ENCODE measurements around the gene DNAH10. TPM values are rescaled to one million over a fixed set of nuclear protein-coding genes. Genes with fewer than 3 reads are reported as not detected.

The DNAH10 gene
- total RNA-seq, 1 donor from 2014 or later, result 22.4 TPM

Small RNAs within 50 kb of the gene (small RNA-seq; reads per million reads assigned to genes)
- gene AC068790.4 (not detected), gene AC068790.6 (not detected)

Other genes with a start within 250 kb of the DNAH10 start
- gene RILPL1, start 228.6 kb upstream of the DNAH10 start, total RNA-seq, result 3.7 TPM
- 296 TPM for gene TMED2, start 177.7 kb upstream of the DNAH10 start, total RNA-seq
- 17.9 TPM for gene DDX55, start 160.2 kb upstream of the DNAH10 start, total RNA-seq
- gene EIF2B1, start 128.6 kb upstream of the DNAH10 start, total RNA-seq, result 28.1 TPM
- gene GTF2H3, start 128.5 kb upstream of the DNAH10 start, total RNA-seq, result 29.3 TPM
- 46.5 TPM for gene TCTN2, start 91.2 kb upstream of the DNAH10 start, total RNA-seq
- gene ATP6V0A2, start 49.9 kb upstream of the DNAH10 start, total RNA-seq, result 26.9 TPM
- gene CCDC92, start 210.5 kb downstream of the DNAH10 start, total RNA-seq, result 14.7 TPM
- 53.8 TPM for gene ZNF664, start 210.9 kb downstream of the DNAH10 start, total RNA-seq